SK-N-SH (cell line): Measurements from ENCODE around the gene GJA9.

Experiments used
- EP300 ChIP-seq, 2 experiments: IDR thresholded peaks; 2 replicates each; pipeline versions ENCODE4 v1.4.0 to v1.6.1; 2012; ENCODE audit warnings: borderline replicate concordance in 1 of 2, low read depth in 1 of 2, low read length in 1 of 2
- EZH2phosphoT487 ChIP-seq: fragments of 200-600 bp; sonication (generic); IDR thresholded peaks from 2 replicates; pipeline ENCODE4 v1.6.1; 2017; ENCODE audit warnings: low read depth, mixed run types, mild to moderate bottlenecking, antibody characterized with exemption, moderate library complexity, borderline replicate concordance
- TEAD4 ChIP-seq: IDR thresholded peaks from 2 replicates; pipeline ENCODE4 v1.4.0; 2012; ENCODE audit warnings: mild to moderate bottlenecking, borderline replicate concordance; ENCODE audit not compliant: insufficient read depth
- TF ChIP-seq, protein P1 (sequence below): fragments of 200-600 bp; sonication (generic); IDR thresholded peaks from 2 replicates; pipeline ENCODE4 v1.6.1; 2017; ENCODE audit warnings: antibody characterized with exemption, mild to moderate bottlenecking, moderate library complexity
- TF ChIP-seq, protein P2 (sequence below): IDR thresholded peaks from 2 replicates; pipeline ENCODE4 v1.4.0; 2012; ENCODE audit warnings: low read depth
- TF ChIP-seq, protein P3 (sequence below): fragments of 150-350 bp; IDR thresholded peaks from 2 replicates; pipeline ENCODE4 v1.6.1; 2017; ENCODE audit warnings: antibody characterized with exemption, low read length, low read depth, borderline replicate concordance

DNA sequence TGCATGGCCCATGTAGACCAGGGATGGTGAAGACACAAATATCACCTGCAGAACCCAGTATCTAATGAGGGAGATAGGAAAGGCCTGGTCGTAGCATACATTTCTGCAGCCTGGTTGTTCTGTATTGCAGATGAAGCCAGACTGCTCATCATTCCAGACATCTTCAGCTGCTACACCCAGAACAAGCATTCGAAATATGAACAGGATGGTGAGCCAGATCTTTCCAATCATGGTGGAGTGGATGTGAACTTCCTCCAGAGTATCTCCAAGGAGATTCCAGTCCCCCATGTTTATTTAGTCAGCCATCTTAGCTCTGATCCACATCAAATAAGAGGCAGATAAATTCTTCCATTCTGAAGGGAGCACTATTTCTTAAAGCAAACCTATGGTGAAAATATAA, 5.6 kb downstream of the GJA9 start:
- TF ChIP-seq EZH2phosphoT487: no peak
- TF ChIP-seq, protein P1, sequence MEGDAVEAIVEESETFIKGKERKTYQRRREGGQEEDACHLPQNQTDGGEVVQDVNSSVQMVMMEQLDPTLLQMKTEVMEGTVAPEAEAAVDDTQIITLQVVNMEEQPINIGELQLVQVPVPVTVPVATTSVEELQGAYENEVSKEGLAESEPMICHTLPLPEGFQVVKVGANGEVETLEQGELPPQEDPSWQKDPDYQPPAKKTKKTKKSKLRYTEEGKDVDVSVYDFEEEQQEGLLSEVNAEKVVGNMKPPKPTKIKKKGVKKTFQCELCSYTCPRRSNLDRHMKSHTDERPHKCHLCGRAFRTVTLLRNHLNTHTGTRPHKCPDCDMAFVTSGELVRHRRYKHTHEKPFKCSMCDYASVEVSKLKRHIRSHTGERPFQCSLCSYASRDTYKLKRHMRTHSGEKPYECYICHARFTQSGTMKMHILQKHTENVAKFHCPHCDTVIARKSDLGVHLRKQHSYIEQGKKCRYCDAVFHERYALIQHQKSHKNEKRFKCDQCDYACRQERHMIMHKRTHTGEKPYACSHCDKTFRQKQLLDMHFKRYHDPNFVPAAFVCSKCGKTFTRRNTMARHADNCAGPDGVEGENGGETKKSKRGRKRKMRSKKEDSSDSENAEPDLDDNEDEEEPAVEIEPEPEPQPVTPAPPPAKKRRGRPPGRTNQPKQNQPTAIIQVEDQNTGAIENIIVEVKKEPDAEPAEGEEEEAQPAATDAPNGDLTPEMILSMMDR: no peak
- TF ChIP-seq, protein P2, sequence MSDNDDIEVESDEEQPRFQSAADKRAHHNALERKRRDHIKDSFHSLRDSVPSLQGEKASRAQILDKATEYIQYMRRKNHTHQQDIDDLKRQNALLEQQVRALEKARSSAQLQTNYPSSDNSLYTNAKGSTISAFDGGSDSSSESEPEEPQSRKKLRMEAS: no peak
- TF ChIP-seq, protein P3, sequence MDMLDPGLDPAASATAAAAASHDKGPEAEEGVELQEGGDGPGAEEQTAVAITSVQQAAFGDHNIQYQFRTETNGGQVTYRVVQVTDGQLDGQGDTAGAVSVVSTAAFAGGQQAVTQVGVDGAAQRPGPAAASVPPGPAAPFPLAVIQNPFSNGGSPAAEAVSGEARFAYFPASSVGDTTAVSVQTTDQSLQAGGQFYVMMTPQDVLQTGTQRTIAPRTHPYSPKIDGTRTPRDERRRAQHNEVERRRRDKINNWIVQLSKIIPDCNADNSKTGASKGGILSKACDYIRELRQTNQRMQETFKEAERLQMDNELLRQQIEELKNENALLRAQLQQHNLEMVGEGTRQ: no peak
- TF ChIP-seq TEAD4: no peak
- no peak for TF ChIP-seq EP300 (IDR thresholded peaks at IDR 0.05; ENCODE audit: borderline replicate concordance in 1 of 2, low read depth in 1 of 2, low read length in 1 of 2)
